ENCODE data around the gene ATP5PO.

GRCh38 chr21:33880626-33881025, 35.0 kb downstream of the ATP5PO start:
- TF ChIP-seq CTCF (IDR thresholded peaks at IDR 0.05 in 4 of 5, conservative IDR thresholded peaks at IDR 0.05 in 1 of 5): no peak
- TF ChIP-seq POLR2A (IDR thresholded peaks at IDR 0.05): no peak

All from gastrocnemius medialis (tissue), 4 donors.